SW480 (cell line): Measurements from ENCODE around the gene TXNL4A.
A peak's percentile ranks its signal among the peaks of the same experiment; 100 is the strongest.

ENCODE experiments used
- DNase-seq: peaks from one replicate; pipeline ENCODE4 v3.0.0-alpha.2; 2016; ENCODE audit warnings: low spot score

TXNL4A gene

DNA sequence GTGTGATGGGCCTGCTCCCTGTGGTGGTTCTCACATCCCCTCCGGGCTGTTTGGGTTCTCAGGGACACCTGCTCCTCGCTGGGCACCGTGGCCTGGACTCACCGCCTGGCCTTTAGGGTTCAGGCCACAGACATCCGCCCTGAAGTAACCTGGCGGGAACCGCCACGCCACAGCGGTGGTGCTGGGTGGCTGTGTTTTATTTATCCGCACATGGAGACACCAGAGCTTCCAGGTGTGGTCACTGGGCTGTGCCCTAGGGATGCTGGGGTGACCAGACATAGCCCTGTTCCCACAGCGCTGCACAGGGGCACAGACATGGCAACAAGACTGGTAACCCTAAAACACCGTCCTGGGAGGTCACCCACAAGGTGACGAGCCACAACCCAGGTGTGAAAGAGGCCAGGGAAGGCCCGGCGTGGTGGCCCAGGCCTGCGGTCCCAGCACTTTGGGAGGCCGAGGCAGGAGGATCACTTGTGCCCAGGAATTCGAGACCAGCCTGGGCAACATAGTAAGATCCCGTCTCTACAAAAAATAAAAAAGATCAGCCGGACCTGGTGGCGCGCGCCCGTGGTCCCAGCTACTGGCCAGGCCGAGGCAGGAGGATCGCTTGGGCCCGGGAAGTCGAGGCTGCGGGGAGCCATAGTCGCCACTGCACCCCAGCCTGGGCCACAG, 24.6 kb downstream of the TXNL4A start:
- DNase-seq = no peak

DNA sequence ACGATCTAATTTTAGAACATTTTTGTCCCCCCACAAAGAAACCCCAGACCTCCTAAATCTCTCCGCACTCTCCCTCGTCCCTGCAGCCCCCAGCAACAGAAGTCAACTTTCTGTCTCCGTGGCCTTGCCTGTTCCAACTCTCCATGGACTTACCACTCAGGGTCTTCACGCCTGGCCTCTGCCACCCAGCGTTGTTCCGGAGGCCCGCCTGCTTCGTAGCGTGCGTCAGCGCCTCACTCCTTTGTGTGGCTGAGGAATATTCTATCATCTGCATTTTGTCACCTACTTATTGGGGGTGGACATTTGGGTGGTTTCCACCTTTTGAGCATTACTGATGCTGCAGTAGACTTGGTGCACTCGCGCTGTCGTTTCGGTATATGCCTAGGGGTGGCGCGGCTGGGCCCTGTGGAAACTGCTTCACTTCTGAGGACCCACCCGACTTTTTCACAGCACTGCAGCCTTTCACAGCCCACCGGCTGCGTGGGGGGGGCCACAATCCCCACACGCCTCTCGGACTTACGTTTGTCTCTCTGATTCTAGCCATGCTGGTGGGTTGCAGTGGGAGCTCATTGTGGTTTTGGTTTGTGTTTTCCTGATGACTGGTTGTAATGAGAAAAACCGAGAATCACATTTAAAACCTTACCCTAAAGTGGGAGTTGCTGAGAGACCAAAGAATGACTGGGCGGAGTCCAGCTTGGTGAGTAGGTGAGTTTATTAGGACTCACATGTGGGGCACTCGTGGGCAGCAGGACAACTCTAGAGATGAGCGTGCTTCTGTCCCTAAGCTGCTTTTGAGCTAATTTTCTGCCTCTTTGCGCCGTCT, 25.3 kb downstream of the TXNL4A start:
- DNase-seq = no peak

DNA sequence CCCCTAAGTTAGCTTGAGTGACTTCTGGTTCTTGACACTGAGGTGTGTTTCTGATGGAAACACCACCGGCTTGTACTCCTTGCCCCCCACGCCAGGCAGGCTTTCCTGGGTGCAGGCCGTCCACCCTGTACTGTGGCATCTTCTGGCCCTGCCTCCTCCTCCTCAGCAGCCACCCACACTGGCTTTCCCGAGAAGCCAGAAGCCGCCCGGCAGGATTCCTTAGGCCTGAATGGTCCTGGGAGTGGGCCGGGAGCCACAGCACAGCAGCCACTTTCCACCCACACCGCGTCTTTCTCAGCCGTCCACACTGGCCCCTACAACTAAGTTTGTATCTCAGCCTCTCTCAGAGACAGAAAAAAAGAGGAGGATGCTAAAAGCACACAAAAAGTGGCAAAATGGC, 26.1 kb downstream of the TXNL4A start:
- DNase-seq = no peak

DNA sequence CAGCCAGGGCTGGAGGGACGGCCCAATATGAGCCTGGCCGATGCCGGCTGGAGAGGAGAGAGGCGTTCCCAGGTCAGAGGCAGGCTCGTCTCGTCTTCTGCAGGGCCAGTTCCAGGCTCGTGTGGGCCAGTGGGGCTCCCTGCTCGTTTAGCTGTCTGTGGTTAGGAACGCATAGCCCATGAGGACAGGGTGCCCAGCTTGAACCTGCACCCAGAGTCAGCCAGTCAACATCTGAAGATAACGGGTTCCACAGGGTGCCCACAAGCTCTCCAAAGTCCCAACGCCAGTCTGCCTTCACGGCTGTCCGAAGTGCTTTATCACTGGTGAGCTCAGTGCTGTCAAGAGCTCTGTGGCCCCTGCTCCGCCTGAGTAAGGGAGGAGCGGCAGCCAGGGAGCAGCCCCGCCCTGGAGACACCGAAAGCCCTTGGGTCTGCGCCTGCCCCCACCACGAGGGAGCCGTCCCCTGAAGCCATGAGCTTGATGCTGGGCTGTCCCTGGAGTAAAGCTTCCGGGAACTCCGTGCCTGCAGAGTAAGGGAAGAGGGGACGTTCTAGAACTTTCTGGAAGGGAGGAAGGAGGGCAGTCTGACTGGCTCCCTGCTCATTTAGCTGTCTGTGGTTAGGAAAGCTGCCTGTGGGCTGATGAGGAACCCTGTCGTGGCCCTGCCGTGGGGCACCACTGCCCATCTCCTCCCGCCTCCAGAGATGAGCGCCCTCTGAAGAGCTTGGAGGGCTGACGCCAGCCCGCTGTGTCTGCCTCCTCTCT, 26.7 kb downstream of the TXNL4A start:
- DNase-seq = no peak

DNA sequence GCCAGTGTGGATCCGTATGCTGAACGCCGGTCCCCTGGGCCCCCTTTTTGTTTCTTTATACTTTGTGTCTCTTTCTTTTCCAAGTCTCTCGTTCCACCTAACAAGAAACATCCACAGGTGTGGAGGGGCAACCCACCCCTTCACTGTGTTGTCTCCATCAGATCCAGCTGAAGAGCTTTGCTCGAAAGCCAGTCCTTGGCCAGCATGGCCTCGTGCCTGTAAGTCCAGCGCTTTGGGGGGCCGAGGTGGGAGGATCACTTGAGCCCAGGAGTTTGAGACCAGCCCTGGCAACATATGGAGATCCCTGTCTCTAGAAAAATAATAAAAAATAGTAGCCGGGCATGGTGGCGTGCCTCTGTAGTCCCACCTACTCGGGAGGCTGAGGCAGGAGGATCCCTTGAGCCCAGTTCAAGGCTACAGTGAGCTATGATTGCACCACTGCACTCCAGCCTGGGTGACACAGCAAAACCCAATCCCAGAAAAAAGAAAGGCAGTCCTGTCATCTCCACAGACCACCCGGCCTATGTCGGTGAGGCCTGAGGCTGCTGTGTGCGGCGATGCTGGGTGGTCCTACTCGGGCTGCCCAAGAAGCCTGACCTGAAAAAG, 27.3 kb downstream of the TXNL4A start:
- DNase-seq = no peak

- DNase-seq = peak; percentile 29
These were observed 28.1 kb downstream of the TXNL4A start for GRCh38 chr18:79960161-79960801.

- no peak for DNase-seq
These were observed 29.4 kb downstream of the TXNL4A start for GRCh38 chr18:79958981-79959380.

- no peak for DNase-seq
These were observed 32.1 kb downstream of the TXNL4A start for GRCh38 chr18:79956276-79956675.

DNA sequence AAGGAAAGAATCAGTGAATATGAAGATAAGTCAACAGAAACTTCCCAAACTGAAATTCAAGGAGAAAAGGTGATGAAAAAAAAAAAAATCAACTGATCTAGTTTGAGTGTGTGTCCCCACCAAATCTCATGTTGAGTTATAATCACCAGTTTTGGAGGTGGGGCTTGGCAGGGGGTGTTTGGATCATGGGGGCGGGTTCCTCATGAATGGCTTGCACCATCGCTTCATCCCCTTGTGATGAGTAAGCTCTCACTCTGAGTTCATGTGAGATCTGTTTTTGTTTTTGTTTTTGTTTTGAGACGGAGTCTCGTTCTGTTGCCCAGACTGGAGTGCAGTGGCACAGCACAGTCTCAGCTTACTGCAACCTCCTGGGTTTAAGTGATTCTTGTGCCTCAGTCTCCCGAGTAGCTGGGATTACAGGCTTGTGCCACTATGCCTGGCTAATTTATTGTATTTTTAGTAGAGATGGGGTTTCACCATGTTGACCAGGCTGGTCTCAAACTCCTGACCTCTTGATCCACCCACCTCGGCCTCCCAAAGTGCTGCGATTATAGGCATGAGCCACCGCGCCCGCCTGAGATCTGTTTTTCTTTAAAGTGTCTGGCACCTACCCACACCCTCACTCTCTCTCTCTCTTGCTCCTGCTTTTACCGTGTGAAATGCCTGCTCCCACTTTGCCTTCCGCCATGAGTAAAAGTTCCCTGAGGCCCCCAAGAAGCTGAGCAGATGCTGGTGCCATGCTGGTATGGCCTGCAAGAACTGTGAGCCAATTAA, 32.9 kb downstream of the TXNL4A start:
- no peak for DNase-seq

DNA sequence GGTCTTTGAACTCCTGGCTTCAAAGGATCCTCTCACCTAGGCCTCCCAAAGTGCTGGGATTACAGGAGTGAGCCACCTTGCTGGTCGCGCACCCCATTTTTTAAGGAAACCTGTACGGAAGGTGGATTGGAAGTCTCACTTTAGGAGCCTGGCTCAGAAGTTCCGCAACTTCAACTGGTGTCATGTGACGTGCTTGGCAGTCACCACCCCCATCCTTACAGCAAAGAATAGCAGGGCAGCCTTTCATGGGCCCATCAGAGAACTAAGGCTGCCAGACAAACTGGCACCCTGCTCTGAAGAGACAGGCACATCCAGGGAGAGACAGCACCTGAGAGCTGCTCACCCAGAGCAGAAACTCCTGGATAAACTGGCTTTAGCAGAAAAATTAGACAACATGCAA, 33.6 kb downstream of the TXNL4A start:
- DNase-seq = no peak

GRCh38 chr18:79953971-79954651, 34.3 kb downstream of the TXNL4A start:
- DNase-seq = no peak

GRCh38 chr18:79952996-79953559, 35.3 kb downstream of the TXNL4A start:
- DNase-seq = no peak

DNA sequence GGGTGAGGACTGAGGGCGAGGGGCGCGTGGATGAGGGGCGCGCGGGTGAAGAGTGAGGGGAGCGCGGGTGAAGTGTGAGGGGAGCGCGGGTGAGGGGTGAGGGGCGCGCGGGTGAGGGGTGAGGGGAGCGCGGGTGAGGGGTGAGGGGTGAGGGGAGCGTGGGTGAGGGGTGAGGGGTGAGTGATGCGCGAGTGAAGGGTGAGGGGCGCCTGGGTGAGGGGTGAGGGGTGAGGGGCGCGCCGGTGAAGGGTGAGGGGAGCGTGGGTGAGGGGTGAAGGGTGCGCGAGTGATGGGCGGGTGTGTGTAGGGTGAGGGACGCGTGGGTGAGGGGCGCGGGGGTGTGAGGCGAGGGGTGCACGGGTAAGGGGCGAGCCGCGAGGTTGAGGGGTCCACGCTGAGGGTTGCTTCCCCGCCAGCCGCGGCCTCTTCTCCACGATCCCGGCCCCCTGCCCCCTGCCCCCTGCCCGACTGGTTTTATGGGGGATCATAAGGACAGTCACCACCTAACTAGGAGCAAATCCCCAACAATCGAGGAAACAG, 35.8 kb downstream of the TXNL4A start:
- no peak for DNase-seq

DNA sequence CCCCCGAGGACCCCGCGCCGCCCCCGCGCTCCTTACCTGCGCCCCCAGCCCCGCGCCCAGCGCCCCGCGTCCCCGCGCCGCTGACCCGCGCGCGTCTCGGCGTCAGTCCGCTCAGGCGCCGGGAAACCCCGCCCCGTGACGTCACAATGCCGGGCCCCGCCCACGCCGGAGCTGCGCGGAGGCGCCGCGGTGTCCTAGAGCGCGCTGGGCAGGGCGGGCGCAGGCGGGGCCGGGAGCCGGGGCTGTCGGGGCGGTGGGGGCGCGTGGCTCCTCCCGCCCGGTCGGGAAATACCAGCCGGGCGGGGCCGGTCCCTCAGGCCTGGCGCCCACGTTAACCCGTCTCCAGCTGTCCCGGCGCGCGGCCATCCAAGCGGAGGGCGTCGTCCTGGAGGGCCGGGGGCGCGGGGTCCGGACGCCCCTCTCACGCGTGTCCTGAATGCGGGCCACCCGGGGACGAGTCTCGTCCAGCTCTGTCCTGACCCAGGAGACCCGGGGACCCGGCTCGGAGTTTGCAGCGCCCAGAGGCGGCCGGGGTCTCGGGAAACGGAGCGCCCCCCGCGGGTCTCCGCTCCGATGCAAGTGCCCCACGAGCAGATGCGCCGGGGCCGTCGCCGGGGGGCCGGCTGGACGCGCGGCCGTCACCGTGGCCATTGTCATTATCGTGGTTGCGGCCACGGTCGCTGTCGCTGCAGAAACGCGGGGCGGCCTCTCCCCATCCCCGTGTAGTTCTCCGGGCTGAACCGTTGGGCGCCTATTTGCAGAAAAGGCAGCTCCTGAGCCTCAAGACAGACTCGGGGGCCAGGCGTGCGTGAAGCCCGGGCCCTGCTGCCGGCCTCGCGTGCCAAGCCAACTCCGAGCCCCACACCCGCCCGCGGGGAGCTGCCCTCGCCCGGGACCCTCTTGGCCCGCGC, 36.6 kb downstream of the TXNL4A start, which contains the start of gene SLC66A2:
SLC66A2 (minus strand) TSS at position 109 of the 911 bp plus-strand sequence. CDS start 727 bp downstream, outside the sequence.
- DNase-seq = peak; percentile 31

DNA sequence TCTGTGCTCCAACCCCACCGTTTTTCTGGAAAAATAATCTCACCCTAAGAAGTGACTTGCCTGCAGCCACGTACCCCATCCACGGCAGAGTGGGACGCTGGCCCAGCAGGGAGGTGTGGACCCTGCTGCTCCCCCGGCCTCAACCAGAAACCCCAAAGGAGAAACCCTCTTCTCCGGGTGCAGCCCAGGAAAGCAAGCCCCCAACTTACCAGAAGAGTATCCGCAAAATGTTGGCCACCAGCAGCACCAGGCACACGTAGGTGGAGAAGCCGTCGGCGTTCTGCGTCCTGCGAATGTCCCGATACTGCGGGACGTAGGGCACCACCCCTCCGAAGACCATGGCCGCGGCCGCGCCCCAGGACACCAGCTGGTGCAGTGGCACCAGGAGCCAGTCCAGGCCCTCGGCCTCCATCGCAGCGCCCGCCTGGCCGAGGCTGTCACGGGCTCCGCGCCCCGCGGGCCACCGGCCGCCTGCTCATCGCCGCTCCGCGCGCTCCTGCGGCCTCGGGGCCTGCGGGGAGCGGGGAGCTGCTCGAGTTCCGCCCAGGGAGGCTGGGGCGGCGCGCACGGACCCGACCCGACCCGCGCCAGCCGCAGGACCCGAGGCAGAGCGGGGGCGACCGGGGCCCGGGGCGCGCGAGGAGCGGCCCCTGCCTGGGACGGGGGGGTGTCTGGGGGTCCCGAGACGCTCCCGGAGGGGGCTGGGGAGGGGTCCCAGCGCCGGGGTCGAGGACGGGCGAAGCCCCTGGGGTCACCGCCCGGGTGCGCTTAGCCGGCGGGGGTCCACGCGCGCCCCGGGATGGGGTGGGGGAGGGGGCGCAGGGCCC, 37.6 kb downstream of the TXNL4A start:
- DNase-seq = peak; percentile 28

DNA sequence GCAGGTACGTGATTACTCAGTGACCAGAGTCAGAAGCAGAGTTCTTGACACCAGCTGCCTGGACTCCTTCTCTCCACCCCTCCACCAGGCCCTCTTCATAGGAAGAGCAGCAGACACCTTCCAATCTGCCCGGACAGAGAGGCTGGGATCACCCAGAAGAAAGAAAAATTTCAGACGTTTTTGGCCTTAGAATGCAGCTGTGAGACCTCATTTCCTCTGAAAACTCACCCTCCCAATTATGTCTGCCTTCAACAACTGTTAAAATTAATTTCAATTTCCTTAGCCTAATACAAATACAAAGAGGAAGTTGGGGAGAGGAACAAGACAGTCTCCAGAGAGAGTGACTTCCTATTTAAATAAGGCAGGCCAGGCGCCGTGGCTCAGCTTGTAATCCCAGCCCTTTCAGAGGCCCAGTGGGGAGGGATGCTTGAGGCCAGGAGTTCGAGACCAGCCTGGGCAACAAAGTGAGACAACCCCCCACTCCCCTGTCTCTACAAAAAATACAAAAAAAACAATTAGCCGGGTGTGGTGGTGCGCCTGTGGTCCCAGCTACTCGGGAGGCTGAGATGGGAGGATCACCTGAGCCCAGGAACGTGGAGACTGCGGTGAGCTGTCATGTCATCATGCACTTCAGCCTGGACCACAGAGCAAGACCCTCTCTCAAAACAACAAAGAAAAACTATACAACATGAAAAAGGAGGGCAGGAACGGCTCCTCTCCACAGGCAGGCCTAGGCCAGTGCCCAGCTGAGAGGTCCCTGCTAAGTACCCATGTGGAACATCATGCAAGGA, 38.5 kb downstream of the TXNL4A start:
- no peak for DNase-seq
